T-helper 2 cell (primary cell): ENCODE results near the gene CHD6.

Experiments used
- DNase-seq, 5 experiments: peaks; one replicate each; pipeline versions ENCODE4 v3.0.0 to v3.0.0-alpha.2; 2012 to 2022

Gene CHD6

GRCh38 chr20:41499961-41500725 is 118.0 kb downstream of the CHD6 start:
- no peak for DNase-seq

GRCh38 chr20:41499064-41499463 is 119.1 kb downstream of the CHD6 start:
- no peak for DNase-seq

GRCh38 chr20:41497186-41497895 is 120.8 kb downstream of the CHD6 start:
- no peak for DNase-seq

DNA sequence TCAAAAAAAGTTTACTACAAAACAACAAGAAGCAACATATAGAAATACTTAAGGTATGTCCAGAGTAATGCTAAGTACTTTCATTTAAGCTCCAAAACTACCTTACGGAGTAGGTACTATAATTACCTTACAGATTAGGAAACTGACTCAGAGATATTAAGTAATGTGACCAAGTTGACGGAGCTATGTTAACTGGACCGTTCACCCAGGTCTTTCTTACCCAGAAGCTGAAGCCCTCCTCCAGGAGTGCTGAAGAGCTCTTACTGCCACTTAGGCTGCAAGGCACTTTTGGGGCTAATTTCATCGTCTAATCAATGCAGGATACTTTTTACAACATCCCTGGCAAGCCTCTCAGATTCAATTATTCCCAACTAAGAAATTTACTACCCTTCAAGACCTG is 123.7 kb downstream of the CHD6 start:
- DNase-seq = no peak

- DNase-seq = no peak
Measured at GRCh38 chr20:41483553-41483930, 134.6 kb downstream of the CHD6 start.

DNA sequence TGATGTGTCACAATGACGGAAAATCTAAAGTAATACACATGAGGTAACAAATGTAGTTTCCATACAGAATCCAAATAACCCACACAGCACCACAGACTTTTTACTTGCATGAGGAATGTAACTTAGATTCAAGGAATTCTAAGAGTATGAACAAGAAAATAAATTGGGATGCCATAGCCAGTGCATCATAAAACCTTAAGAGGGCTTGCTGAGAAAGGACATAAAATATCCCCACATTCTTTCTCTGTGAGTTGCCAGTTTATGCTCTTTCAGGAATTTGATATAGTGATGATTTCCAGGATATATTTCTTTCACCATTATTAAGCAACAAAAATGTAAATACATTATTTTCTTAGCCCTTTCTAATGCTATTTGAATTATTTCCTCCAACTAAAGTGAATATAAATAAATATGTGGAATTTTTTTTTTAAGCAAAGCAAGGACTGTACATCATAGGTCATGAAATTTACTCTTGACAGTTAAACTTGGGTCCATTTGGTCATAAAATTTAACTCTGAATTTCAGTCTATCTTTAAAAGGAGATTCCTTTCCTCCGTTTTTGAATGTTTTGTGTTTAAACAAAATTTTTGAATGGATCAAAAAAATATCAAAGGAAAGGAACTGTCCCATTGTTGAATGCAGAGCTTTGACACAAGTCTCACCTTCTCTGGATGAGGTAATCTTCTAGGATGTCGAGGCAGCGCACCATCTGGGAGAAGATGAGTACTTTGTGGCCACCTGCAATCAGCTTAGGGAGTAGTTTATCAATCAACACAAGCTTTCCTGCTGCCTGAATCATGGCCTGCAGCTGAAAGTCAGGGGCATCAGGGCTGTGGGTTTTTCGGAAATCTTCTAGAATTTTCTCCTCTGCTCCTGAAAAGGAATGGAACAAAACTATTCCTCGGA is 135.3 kb downstream of the CHD6 start:
- no peak for DNase-seq

DNA sequence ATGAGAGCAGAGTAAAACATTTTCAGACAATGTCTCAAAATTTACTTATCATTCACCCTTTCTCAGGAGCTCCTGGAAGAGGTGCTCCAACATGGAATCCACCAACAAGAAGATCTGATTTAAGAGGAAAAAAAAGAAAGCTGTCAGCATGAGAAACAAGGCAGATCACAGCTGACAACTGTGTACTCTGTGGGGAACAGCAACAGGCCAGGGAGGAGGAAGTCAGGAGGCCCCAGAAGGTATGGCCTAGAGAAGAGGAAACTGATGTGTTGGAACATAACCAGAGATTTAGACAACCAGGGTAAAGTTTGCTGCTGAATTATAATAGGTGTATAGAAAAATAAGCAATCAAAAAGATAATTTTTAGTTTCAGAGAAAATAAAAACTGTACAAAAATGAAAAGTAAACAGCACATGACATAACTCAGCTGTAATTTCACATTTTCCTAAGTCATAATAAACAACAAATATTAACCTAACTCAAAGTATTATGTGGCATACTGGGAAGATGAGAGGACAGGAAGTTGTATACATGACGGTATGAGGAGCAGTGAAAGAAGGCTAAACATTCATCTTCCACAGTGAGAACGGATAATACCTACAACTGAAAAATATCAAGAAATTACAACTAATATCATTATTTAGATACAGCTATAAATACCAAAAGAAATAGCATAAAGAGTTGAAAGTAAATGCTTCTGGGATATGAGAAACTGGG is 138.0 kb downstream of the CHD6 start:
- DNase-seq = no peak

GRCh38 chr20:41479113-41479512 is 139.1 kb downstream of the CHD6 start:
- no peak for DNase-seq

DNA sequence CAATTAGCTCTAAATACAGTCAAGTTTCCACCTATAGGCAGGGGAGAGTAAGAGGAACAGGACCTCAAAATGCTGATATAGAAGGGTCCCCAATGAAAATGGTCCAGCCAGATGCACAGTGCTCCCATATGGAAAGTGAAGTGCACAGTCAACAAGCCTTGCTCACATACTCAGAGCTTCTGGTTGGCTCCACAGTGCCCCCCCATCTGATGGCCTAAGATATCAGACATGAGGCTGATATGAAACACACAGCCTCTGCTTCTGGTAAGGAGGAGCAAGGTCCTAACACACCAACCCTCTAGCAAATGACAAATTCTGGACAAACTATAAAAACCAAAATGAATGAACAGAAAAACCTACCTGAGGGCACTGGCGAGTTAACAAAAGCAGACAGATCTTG is 140.2 kb downstream of the CHD6 start:
- DNase-seq = no peak

DNA sequence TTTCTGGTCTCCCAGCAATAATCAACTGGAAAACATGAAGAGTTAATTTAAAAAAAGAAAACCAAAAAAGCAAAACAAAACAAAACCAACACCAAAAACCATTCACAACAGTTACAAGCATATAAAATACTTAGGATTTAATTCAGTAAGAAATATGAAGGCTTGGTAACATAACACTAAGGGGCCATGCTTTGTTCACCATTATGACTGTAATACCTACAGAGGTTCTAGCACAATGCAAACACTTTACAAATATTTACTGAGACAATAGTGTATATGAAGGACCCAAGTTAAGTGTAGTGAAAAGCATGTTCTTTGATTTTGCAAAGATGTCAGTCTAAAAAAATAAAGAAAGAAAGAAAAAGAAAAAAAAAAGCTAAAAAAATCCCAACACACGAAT is 141.7 kb downstream of the CHD6 start:
- no peak for DNase-seq

DNA sequence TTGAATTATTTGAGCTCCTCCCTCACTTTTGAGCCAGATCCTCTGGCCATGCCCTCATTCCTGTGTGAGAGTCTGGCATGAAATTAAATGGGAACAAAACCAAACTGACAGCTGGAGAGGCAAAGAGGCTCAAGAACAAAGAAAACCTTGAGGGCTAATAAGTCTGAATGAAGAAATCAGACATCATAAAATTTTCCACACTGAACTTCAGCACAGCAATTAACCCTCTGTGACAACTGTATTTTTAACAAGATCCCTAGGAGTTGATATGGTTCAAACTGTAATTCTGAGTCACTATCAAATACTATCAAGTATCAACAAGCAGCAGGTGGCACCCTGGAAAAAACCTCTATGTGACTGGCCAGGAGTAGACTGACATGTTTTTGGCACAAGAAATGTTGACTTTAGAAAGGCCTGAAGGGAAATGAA is 142.2 kb downstream of the CHD6 start:
- no peak for DNase-seq

DNA sequence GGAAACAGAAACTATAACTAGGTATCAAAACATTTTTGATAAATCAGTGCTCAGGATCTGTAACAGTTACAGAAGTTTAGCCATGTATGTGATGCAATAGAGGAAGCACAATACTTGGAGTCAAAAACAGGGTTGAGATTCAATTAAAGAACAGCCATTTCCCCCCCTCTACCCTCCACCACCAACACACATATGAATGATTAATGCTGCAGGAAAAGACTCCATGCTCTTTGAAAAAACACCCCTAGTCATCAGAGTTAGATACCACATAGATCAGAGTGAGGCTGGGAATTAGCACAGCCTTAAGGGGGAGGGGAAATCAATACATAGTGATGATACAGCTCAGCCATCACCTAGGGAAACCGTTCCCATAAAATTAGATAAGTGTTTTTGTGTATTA is 142.7 kb downstream of the CHD6 start:
- DNase-seq = no peak

DNA sequence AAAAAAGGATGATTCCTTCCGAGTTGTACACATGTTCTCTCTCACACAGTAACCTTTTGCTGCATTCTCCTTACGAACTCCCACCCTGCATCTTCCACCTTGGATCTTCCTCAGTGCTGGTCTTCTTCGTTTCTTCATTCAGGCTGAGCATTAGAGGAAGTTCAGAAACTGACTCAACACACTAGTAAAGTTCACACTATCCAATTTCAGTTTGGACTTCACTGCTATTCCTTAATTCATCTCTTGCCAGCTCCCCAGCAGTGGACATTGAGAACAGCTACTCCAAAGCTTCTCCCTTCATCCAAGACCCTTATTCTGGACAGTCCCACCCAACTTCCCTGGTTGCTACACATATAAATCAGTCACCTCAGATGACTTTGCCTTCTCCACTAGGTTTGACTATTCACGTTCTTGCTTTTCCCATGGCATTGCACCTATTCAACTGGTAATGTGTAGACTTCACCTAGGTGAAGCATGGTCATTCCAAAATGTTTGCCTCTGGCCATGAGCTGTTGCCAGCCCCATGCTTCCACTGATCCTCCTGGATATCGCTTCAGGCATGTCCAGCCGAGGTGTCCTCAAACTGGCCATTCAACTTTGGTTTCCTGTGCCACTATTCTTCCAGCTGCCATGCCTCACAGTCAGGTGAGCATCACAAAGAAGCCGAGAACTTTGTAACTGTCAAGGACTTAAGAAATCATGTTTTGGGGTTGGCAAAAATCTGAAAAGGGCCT is 147.6 kb downstream of the CHD6 start:
- DNase-seq = no peak

DNA sequence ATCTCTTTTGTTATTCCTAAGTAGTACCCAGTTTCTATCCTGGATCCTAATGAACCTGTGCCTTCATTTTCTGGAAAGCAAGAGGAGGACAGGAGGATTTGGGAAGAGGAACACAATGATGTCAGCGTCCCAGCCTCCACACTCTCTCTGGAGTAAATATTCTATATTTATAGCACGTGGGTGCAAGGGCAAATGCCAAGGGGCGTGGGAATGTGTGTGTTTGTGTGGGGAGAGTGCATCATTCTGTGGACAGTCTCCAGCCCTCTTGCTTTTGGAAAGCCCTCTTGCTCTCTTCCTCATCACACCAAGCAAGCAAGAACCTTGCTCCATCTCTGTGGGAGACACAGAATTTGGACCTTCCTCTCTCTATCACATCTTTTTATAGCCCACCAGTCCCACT is 148.3 kb downstream of the CHD6 start:
- DNase-seq = no peak

DNA sequence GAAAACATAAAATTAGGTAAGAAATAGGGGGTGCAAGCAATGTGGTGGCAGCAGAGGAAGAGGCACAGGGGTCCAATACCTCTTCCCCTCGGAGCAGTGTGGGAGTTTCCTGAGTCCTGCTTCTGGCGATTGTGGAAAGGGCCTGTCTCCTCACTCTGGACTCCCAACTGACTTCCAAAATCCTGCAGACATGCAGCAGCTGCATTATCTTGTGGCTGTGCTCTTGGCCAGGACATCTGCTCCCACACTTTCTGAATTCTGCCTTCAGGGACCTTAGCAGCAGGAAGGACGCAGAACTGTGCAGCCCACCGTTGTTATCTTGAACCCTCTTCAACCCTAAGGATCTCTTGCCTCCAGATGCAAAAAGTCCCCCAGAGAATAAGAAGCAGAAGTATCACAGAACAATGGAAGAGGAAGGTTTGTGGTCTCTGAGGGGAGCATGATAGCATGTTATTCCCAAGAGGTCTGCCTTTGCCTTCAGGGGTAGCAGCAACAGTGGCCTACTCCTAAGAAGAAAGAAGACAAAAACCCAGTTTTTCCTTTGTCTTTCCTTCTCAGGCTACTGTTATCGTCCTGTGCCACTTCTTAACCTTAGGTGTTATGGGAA is 149.1 kb downstream of the CHD6 start:
- no peak for DNase-seq

DNA sequence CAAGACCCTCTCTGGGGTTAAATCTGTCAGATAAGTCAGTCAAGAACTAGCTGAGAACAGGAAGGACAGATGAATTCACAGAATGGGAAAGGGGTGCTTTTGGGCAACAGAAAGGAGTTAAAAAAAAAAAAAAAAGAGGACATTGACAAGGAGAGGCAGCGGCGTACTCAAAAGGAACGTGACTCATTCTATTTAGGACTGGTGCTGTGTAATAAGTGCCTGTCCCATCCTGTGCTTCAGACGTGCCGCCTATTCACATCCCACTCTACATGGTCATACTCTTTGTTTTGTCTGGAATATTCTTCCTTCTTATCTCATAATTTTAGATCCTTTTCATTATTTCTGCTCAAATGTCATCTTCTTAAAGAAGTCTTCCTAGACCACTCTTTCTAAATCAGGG is 150.5 kb downstream of the CHD6 start:
- DNase-seq = no peak

- DNase-seq = no peak
Measured at GRCh38 chr20:41467220-41467619, 151.0 kb downstream of the CHD6 start.

GRCh38 chr20:41463567-41463966 is 154.6 kb downstream of the CHD6 start:
- no peak for DNase-seq

DNA sequence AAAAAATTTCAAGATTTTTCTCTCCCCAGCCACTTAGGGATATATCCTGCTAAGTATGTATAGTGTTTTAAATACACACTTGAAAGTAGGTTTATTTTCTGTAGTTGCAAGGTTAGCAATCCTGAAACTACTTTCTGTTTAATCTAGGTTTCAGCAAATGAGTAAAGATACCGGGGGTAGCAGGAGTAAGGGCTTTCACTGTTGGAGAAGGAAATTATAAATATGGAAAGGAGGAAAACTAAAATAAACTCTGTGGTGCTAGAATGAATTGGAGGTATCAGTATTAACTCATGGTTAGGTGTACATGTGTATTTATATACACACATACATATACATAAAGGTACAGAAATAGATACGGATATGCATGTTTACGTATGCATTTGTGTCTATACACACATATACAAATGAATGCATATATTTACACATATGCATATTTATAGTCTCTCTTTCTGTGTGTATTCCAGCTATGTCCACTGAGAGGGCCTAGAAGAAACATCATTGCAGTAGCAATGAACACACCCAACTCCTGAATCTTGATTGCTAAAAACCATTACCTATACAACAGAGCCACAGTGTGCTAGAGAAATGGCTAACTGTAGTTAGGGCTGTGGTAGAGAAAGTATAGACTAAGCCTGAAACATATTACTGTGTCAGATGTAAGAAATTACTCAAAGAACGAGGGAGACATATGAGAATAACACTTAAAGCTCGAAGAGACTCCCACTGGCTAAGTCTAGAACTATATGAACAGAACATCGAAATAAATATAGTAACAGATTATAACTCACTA is 155.6 kb downstream of the CHD6 start:
- peak in 1 of 5 experiments; percentile 19 for DNase-seq

- no peak for DNase-seq
Measured at GRCh38 chr20:41458761-41459160, 159.4 kb downstream of the CHD6 start.
